Ishikawa (cell line): ENCODE results near the gene PLIN1.

Source experiments
- CEBPB ChIP-seq: IDR thresholded peaks from 2 replicates; pipeline ENCODE4 v1.6.1; 2012
- CREB1 ChIP-seq: IDR thresholded peaks from 2 replicates; pipeline ENCODE4 v1.6.1; 2012; ENCODE audit warnings: low read depth
- EGR1 ChIP-seq: IDR thresholded peaks from 2 replicates; pipeline ENCODE4 v1.6.1; 2012
- EP300 ChIP-seq: IDR thresholded peaks from 2 replicates; pipeline ENCODE4 v1.6.1; 2012; ENCODE audit warnings: borderline replicate concordance
- FOXM1 ChIP-seq: IDR thresholded peaks from 2 replicates; pipeline ENCODE4 v1.6.1; 2012; ENCODE audit warnings: low read depth, borderline replicate concordance
- NFIC ChIP-seq: IDR thresholded peaks from 2 replicates; pipeline ENCODE4 v1.6.1; 2012
- RAD21 ChIP-seq: IDR thresholded peaks from 2 replicates; pipeline ENCODE4 v1.6.1; 2012; ENCODE audit warnings: low read depth
- TAF1 ChIP-seq: IDR thresholded peaks from 2 replicates; pipeline ENCODE4 v1.6.1; 2012; ENCODE audit warnings: low read depth, mild to moderate bottlenecking
- TCF12 ChIP-seq: IDR thresholded peaks from 2 replicates; pipeline ENCODE4 v1.6.1; 2012; ENCODE audit warnings: low read depth
- TEAD4 ChIP-seq: IDR thresholded peaks from 2 replicates; pipeline ENCODE4 v1.6.1; 2012
- YY1 ChIP-seq: IDR thresholded peaks from 2 replicates; pipeline ENCODE4 v1.6.1; 2012; ENCODE audit warnings: low read depth
- ZBTB7A ChIP-seq: IDR thresholded peaks from 2 replicates; pipeline ENCODE4 v1.6.1; 2012; ENCODE audit warnings: low read depth
- TF ChIP-seq, protein P1 (sequence below): IDR thresholded peaks from 2 replicates; pipeline ENCODE4 v1.6.1; 2012
- TF ChIP-seq, protein P2 (sequence below): IDR thresholded peaks from 2 replicates; pipeline ENCODE4 v1.6.1; 2012; ENCODE audit warnings: low read depth, mild to moderate bottlenecking
- TF ChIP-seq, protein P3 (sequence below): IDR thresholded peaks from 2 replicates; pipeline ENCODE4 v1.6.1; 2012

Gene PLIN1

DNA sequence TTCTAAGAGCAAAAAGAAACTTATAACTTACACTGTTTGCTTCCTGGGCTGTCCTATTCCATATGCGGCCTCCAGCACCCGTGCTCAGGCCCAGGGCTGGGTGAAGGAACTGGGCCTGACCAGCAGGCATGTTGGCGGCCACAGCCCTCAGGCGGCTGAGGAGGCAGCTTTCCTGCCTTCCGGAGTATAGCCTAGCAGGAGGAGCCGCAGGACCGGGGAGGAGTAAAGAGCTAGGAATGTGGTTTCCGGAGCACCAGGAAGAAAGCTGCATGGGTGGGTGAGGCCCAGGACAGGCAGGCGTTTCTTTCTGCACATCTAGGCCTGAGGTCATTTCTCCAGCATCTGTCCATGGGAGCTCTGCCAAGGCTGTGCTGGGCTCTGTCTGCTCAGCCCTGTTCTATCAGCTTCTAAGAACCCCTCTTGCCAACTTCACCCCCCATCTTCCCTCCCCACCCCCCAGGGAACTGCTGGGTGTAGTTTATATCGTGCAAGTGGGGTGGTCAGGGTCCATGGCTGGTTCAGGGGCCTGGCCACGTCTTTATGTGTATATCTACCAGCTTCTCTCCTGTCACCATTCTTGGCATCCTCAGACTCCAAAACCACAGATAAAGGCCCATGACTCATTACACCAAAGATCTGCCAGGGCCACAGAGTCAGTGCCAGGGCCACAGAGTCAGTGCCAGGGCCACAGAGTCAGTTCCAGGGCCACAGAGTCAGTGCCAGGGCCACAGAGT lies 16.1 kb downstream of the PLIN1 start:
- no peak for TF ChIP-seq EP300
- TF ChIP-seq RAD21 = no peak
- TF ChIP-seq EGR1 = no peak
- no peak for TF ChIP-seq TAF1
- TF ChIP-seq FOXM1 = no peak
- TF ChIP-seq, protein P1, sequence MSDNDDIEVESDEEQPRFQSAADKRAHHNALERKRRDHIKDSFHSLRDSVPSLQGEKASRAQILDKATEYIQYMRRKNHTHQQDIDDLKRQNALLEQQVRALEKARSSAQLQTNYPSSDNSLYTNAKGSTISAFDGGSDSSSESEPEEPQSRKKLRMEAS = no peak
- TF ChIP-seq YY1 = no peak
- TF ChIP-seq TEAD4 = no peak

DNA sequence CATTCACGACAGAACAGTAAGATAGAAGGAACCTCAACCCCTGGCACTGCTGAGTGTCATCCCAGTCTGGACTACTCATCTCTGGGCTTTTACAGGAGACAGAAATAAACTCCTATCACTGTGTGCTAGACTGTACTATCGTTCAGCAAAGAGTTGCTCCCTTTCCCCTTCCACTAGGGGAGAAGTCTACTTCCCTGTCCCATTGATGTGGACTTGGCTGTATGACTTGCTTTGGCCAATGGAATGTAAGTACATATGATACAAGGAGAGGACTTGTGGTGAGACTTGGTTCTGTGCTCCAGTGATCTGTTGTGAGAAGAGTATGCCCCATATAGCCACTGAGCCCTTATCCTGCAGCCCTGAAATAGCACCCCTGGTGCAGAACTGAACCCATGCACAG lies 18.6 kb downstream of the PLIN1 start:
- TF ChIP-seq EP300 (no peak), TEAD4 (no peak), FOXM1 (no peak), TAF1 (no peak)
- TF ChIP-seq, protein P2, sequence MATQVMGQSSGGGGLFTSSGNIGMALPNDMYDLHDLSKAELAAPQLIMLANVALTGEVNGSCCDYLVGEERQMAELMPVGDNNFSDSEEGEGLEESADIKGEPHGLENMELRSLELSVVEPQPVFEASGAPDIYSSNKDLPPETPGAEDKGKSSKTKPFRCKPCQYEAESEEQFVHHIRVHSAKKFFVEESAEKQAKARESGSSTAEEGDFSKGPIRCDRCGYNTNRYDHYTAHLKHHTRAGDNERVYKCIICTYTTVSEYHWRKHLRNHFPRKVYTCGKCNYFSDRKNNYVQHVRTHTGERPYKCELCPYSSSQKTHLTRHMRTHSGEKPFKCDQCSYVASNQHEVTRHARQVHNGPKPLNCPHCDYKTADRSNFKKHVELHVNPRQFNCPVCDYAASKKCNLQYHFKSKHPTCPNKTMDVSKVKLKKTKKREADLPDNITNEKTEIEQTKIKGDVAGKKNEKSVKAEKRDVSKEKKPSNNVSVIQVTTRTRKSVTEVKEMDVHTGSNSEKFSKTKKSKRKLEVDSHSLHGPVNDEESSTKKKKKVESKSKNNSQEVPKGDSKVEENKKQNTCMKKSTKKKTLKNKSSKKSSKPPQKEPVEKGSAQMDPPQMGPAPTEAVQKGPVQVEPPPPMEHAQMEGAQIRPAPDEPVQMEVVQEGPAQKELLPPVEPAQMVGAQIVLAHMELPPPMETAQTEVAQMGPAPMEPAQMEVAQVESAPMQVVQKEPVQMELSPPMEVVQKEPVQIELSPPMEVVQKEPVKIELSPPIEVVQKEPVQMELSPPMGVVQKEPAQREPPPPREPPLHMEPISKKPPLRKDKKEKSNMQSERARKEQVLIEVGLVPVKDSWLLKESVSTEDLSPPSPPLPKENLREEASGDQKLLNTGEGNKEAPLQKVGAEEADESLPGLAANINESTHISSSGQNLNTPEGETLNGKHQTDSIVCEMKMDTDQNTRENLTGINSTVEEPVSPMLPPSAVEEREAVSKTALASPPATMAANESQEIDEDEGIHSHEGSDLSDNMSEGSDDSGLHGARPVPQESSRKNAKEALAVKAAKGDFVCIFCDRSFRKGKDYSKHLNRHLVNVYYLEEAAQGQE = no peak

DNA sequence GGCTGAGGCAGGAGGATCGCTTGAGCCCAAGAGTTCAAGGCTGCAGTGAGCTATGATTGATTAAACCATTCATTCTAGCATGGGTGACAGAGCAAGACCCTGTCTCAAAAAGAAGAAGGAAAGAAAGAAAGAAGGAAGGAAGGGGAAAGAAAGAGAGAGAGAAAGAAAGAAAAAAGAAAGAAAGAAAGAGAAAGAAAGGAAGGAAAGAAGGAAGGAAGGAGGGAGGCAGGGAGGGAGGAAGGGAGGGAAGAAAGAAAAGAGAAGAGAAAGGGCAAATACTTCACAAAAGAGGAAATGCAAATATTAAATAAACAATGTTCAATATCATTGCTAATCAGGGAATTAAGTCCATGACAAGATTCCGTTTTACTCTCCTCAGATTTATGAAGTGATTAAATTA lies 19.9 kb downstream of the PLIN1 start:
- no peak for TF ChIP-seq EP300

DNA sequence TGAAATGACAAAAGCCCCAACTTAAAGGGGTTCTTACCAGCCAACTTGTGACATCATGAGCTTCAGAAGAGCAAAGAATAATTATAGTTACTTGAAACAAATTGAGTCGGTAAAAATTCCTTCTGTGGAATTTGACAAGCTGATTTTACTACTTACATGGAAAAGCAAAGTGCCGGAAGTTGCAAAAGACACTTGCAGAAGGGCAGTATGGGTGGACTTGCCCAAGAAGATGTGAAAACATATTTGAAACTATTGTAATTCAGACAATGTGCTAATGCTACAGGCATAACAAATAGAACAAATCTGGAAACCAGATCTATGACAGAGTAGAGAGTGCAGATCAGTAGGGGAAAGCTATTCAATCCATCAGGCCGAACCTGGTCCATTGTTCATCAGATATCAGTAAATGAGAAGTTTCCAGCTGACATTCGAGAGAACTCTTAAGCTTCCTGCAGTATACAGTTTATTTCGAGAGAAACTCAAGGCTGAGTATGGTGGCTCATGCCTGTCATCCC lies 21.4 kb downstream of the PLIN1 start:
- TF ChIP-seq, protein P3, sequence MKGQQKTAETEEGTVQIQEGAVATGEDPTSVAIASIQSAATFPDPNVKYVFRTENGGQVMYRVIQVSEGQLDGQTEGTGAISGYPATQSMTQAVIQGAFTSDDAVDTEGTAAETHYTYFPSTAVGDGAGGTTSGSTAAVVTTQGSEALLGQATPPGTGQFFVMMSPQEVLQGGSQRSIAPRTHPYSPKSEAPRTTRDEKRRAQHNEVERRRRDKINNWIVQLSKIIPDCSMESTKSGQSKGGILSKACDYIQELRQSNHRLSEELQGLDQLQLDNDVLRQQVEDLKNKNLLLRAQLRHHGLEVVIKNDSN = no peak
- TF ChIP-seq, protein P2 = no peak
- TF ChIP-seq, protein P1 = no peak
- TF ChIP-seq RAD21 (no peak), EP300 (no peak), EGR1 (no peak), CREB1 (no peak)

DNA sequence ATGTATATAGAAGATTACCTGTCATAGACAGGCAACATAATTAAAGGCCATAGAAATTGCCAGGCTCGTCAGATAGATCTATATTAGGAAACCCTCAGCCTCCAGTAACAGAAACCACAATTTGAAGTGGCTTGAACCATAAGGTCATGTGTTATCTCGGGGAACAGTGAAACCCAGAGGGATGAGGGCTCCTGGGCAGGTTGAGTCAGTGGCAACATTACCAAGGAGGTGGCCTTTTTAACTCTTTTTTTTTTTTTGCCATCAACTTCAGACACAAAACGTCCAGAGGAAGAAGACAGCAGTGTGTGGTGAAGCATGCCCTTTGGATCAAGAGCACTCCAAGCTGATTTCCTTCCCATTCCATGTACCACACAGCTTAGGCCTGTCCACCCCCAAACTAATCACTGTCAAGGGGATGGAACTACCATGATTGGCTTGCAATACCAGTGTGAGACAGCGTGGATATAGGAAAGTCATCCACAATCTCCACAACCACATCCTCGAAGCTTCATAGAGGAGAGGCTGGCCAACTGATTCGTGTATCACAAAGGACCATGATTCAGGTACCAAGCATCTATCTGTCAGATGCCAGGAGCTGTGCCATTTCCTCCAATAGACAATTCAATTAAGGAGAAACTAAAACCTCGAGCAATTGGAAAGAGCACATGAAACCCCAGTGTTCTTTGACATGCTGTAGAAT lies 22.9 kb downstream of the PLIN1 start:
- no peak for TF ChIP-seq CREB1
- TF ChIP-seq ZBTB7A = no peak
- no peak for TF ChIP-seq CEBPB
- no peak for TF ChIP-seq TCF12
- TF ChIP-seq TEAD4 = no peak
- TF ChIP-seq NFIC = no peak
- no peak for TF ChIP-seq EP300
- no peak for TF ChIP-seq YY1
- TF ChIP-seq RAD21 = no peak

DNA sequence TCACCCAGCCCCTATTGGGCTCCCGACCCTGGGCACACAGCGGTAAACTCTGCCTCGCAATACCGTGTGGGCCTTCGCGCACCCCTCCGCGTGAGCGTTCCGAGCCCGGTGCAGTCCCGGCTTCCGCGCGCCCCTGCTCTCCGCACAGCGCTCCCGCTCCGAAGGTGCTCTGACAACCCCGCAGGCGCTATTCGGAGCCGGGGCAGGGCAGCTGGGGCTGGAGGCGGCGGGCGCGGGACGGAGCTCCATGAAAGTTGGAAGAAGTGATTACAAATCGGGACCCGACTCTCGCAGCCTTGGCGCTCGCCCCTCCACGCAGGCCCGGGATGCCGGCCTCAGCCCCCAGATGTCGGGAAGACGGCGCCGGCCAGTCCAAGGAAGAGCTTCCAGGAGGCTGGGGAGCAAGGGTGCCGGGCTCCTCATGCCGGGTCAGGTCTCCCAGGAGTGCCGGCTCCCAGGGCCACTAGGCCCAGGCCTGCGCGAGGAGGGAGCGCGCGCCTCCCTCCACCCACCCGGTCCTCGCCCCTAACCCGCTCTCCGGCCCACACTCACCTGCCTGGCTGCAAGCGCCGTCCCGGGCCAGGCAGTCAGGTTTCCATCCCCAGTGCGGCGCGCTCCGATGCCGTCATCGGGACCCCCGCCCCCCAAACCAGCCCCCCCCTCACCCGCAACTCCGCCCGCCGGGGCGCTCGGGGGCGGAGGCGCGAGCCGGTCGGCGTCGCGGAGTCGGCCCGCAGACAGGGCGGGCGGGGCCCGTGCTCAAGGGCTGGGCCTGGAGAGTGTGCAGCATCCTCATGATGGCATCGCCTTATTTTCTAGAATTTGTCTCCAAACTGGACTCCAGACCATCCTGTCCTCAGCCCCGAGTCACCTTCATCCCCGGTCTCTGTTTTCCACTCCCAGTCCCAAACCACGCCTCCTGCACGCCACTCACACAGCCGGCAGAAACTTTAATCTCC lies 24.0 kb downstream of the PLIN1 start, which contains the start of gene KIF7:
Gene KIF7, minus strand, starts transcription at position 621 of the 959 bp plus-strand sequence. CDS start 2,537 bp downstream, outside the sequence.
- TF ChIP-seq FOXM1 (no peak), CREB1 (peak; percentile 52; the same call in 1 of the 2 replicates), ZBTB7A (peak; percentile 50; the same call in 1 of the 2 replicates)
- TF ChIP-seq, protein P1 = peak; percentile 59; the same call in 1 of the 2 replicates
